Ishikawa (cell line): ENCODE results near the gene SUGT1.

Source experiments
- CEBPB ChIP-seq: IDR thresholded peaks from 2 replicates; pipeline ENCODE4 v1.6.1; 2012
- CREB1 ChIP-seq: IDR thresholded peaks from 2 replicates; pipeline ENCODE4 v1.6.1; 2012; ENCODE audit warnings: low read depth
- EP300 ChIP-seq: IDR thresholded peaks from 2 replicates; pipeline ENCODE4 v1.6.1; 2012; ENCODE audit warnings: borderline replicate concordance
- MAX ChIP-seq: IDR thresholded peaks from 2 replicates; pipeline ENCODE4 v1.6.1; 2012
- REST ChIP-seq: IDR thresholded peaks from 2 replicates; pipeline ENCODE4 v1.6.1; 2012; ENCODE audit warnings: low read depth, mild to moderate bottlenecking
- TAF1 ChIP-seq: IDR thresholded peaks from 2 replicates; pipeline ENCODE4 v1.6.1; 2012; ENCODE audit warnings: low read depth, mild to moderate bottlenecking
- TCF12 ChIP-seq: IDR thresholded peaks from 2 replicates; pipeline ENCODE4 v1.6.1; 2012; ENCODE audit warnings: low read depth
- USF1 ChIP-seq: IDR thresholded peaks from 2 replicates; pipeline ENCODE4 v1.6.1; 2012

- TF ChIP-seq CEBPB (no peak), USF1 (no peak), EP300 (peak; percentile 44; the same call in 1 of the 2 replicates), TAF1 (peak; percentile 81), REST (0 out of 2 replicates have a peak, but pooled peaks have one; percentile 12), CREB1 (peak; percentile 14; the same call in 1 of the 2 replicates), MAX (peak; percentile 86), TCF12 (peak; percentile 28; the same call in 1 of the 2 replicates)
Measured at GRCh38 chr13:52652196-52652979, at the start of gene SUGT1.
